ENCODE data around the gene EXOC3. TPM values are rescaled to one million over a fixed set of nuclear protein-coding genes. Genes with fewer than 3 reads are reported as not detected.

The EXOC3 gene
- total and polyA plus RNA-seq, 2 of the 8 experiments (the other 6 are each of a cell fraction or from before 2014, with no cell fraction given), result 14.4 to 30.0 TPM

DNA sequence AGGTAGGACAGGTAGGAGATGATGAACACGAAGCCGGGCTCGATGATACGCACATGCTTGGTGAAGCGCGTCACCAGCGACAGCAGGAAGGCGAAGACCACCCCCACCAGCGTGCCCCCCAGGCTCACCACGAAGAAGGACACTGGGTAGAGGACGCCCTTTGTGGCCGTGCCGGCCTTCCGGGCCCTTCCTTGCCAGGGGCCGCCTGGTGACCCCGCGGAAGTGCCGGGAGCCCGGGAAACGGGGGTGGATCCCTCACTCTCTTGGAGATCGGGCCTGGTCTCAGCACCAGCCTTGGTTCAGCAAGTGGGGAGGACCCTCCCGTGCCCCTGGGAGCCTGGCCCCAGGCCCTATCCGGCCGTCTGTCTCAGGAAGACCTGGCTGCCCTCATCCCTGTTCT lies 41.6 kb downstream of the EXOC3 start:
- H3K4me2 ChIP-seq (ENCODE audit: insufficient read depth in 1 of 2, low read depth in 2 of 2, low read length in 2 of 2), result no peak overlapping the region
- no peaks in the 10 kb centered on the region for H3K23me2 ChIP-seq (ENCODE audit: low read depth, low read length)
- no peak overlapping the region for H3K4me3 ChIP-seq (ENCODE audit: extremely low read depth in 1 of 4, insufficient read depth in 2 of 4, low read depth in 3 of 4, low read length in 4 of 4)
- H2BK120ac ChIP-seq (replicated peaks; ENCODE audit: low read depth, low read length), result no peak overlapping the region
- H2AK5ac ChIP-seq (ENCODE audit: low read depth, low read length), result no peak overlapping the region
- H3K9ac ChIP-seq (replicated peaks in 1 of 4; ENCODE audit: extremely low read depth in 1 of 4, low read depth in 3 of 4, low read length in 3 of 4), result no peak overlapping the region
- no peak overlapping the region for H3K27ac ChIP-seq (ENCODE audit: low read depth, low read length)
- no peak for FAIRE-seq
- H4K5ac ChIP-seq (ENCODE audit: insufficient read length, low read depth, low read length), result no peak overlapping the region
- H3K14ac ChIP-seq (ENCODE audit: insufficient read length), result no peak overlapping the region
- no peak overlapping the region for H3K56ac ChIP-seq (replicated peaks; ENCODE audit: insufficient read length, low read depth, low read length)
- 97% methylated on average over 24 of the region's 24 CpGs; no CpG with 5 or more reads in 1 of the 2 experiments for WGBS, 2 experiments (ENCODE audit: extremely low coverage in 1 of 2, insufficient coverage in 1 of 2, insufficient read length in 1 of 2, insufficient replicate concordance in 2 of 2, low coverage in 1 of 2, low lambda C conversion rate in 2 of 2, missing lambda C conversion rate in 1 of 2)
- H3K79me1 ChIP-seq (ENCODE audit: low read depth, low read length), result no peaks in the 10 kb centered on the region
- H3K18ac ChIP-seq (ENCODE audit: extremely low read depth, low read length), result no peak overlapping the region
- no peaks in the 10 kb centered on the region for H3K9me3 ChIP-seq (ENCODE audit: insufficient read depth in 2 of 2, low read depth in 1 of 2, low read length in 1 of 2)
- no peak overlapping the region; the same call in 1 of the 2 replicates for H4K8ac ChIP-seq (ENCODE audit: extremely low read depth, insufficient read depth, low read length)
- no peaks in the 10 kb centered on the region for H4K20me1 ChIP-seq (replicated peaks in 1 of 2; ENCODE audit: control insufficient read depth in 1 of 2, insufficient read depth in 2 of 2, low read length in 2 of 2)
- no peak overlapping the region for H4K91ac ChIP-seq (replicated peaks; ENCODE audit: insufficient read length, low read length)
- H2BK12ac ChIP-seq (ENCODE audit: low read depth, low read length), result no peak overlapping the region
- H2BK15ac ChIP-seq (ENCODE audit: low read length), result no peak overlapping the region
- DNase-seq (ENCODE audit: low read depth in 1 of 2, low spot score in 2 of 2), result no peak
- ChIA-PET CTCF (ENCODE audit: partially characterized antibody) (no interaction called here), POLR2A (ENCODE audit: partially characterized antibody) (no interaction called here)
- no peak overlapping the region for H3K4ac ChIP-seq (replicated peaks; ENCODE audit: insufficient read length, low read depth, low read length)
- no peaks in the 10 kb centered on the region; a peak in 1 of 7 replicates for H3K27me3 ChIP-seq (replicated peaks in 1 of 4; ENCODE audit: control insufficient read depth in 3 of 4, extremely low read depth in 1 of 4, insufficient read depth in 3 of 4, low read length in 3 of 4)
- no peak overlapping the region for H2AFZ ChIP-seq (ENCODE audit: low read length)
- no peaks in the 10 kb centered on the region for H3K79me2 ChIP-seq (ENCODE audit: control insufficient read depth in 1 of 2, insufficient read depth in 2 of 2, low read length in 2 of 2)
- no peaks in the 10 kb centered on the region for H3K4me1 ChIP-seq (replicated peaks in 1 of 4; ENCODE audit: control insufficient read depth in 3 of 4, insufficient read depth in 4 of 4, low read length in 3 of 4)
- H3K36me3 ChIP-seq (ENCODE audit: control insufficient read depth in 2 of 4, insufficient read depth in 4 of 4, low read length in 3 of 4), result no peaks in the 10 kb centered on the region
- no peak overlapping the region for H2BK5ac ChIP-seq (ENCODE audit: low read depth, low read length)
- H3K23ac ChIP-seq (ENCODE audit: insufficient read length), result no peak overlapping the region
- no peak overlapping the region for H2BK20ac ChIP-seq (ENCODE audit: low read length)
- TF ChIP-seq GABPA (IDR thresholded peaks at IDR 0.05; ENCODE audit: borderline replicate concordance, insufficient read depth, low read length), result no peak
- no peak for TF ChIP-seq TAF1 (IDR thresholded peaks at IDR 0.05; ENCODE audit: low read depth, low read length)
- no peak for TF ChIP-seq CBX5 (IDR thresholded peaks at IDR 0.05; ENCODE audit: low read depth, low read length)
- no peak for TF ChIP-seq EZH2 (IDR thresholded peaks at IDR 0.05; ENCODE audit: low read depth, low read length, severe bottlenecking)
- no peak for TF ChIP-seq CEBPB (IDR thresholded peaks at IDR 0.05; ENCODE audit: low read depth, low read length)
- no peak for TF ChIP-seq JUN (IDR thresholded peaks at IDR 0.05; ENCODE audit: low read depth, low read length)
- TF ChIP-seq ZNF274 (IDR thresholded peaks at IDR 0.05; ENCODE audit: borderline replicate concordance, extremely low read depth, low read length), result no peak
- TF ChIP-seq GTF2F1 (IDR thresholded peaks at IDR 0.05; ENCODE audit: borderline replicate concordance, low read depth, low read length), result no peak
- TF ChIP-seq BACH1 (IDR thresholded peaks at IDR 0.05; ENCODE audit: low read length), result no peak
- TF ChIP-seq RAD21 (IDR thresholded peaks at IDR 0.05 in 1 of 2, conservative IDR thresholded peaks at IDR 0.05 in 1 of 2; ENCODE audit: low read depth in 2 of 2, low read length in 2 of 2), result no peak
- no peak for TF ChIP-seq TEAD4 (IDR thresholded peaks at IDR 0.05; ENCODE audit: low read depth, low read length)
- TF ChIP-seq TCF12 (IDR thresholded peaks at IDR 0.05; ENCODE audit: low read depth, low read length), result no peak
- TF ChIP-seq, protein P1, sequence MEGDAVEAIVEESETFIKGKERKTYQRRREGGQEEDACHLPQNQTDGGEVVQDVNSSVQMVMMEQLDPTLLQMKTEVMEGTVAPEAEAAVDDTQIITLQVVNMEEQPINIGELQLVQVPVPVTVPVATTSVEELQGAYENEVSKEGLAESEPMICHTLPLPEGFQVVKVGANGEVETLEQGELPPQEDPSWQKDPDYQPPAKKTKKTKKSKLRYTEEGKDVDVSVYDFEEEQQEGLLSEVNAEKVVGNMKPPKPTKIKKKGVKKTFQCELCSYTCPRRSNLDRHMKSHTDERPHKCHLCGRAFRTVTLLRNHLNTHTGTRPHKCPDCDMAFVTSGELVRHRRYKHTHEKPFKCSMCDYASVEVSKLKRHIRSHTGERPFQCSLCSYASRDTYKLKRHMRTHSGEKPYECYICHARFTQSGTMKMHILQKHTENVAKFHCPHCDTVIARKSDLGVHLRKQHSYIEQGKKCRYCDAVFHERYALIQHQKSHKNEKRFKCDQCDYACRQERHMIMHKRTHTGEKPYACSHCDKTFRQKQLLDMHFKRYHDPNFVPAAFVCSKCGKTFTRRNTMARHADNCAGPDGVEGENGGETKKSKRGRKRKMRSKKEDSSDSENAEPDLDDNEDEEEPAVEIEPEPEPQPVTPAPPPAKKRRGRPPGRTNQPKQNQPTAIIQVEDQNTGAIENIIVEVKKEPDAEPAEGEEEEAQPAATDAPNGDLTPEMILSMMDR (IDR thresholded peaks at IDR 0.05; ENCODE audit: control extremely low read depth in 1 of 3, insufficient read depth in 1 of 3, low read depth in 1 of 3, low read length in 3 of 3), result no peak
